ENCODE results near the gene SIGLEC11. TPM values are rescaled to one million over a fixed set of nuclear protein-coding genes. Genes with fewer than 3 reads are reported as not detected.

Gene SIGLEC11
- polyA plus RNA-seq, 1 of the 3 experiments (the other 2 are of a cell fraction): not detected

GRCh38 chr19:49908480-49909420 is 52.2 kb downstream of the SIGLEC11 start:
- no peak for DNase-seq
- H3K4me3 ChIP-seq (ENCODE audit: low read depth in 2 of 2, low read length in 1 of 2): no peak overlapping the region
- H2AFZ ChIP-seq (ENCODE audit: low read depth): no peak overlapping the region
- no peak overlapping the region for H3K9ac ChIP-seq
- peaks cover 11% of the 10 kb centered on the region; the same call in 1 of the 2 replicates for H3K79me2 ChIP-seq (ENCODE audit: insufficient read depth)
- POLR2A ChIA-PET: interaction anchor here (1.0 to 1.2 kb wide), 2 partner anchors 11 to 21 kb away, joined by 3 read pairs; partner anchors contain the start of genes ATF5 and NUP62
- peaks cover 4% of the 10 kb centered on the region; the same call in 1 of the 2 replicates for H4K20me1 ChIP-seq (ENCODE audit: insufficient read depth)
- no peaks in the 10 kb centered on the region for H3K4me1 ChIP-seq (ENCODE audit: control insufficient read depth in 1 of 2, insufficient read depth in 2 of 2, low read depth in 1 of 2, low read length in 1 of 2)
- H3F3A ChIP-seq (replicated peaks; ENCODE audit: insufficient read depth): peaks cover 4% of the 10 kb centered on the region
- H3K36me3 ChIP-seq (replicated peaks in 1 of 2; ENCODE audit: control insufficient read depth in 1 of 2, insufficient read depth in 2 of 2, low read length in 1 of 2): peaks cover 4 to 20% of the 10 kb centered on the region in 2 experiments
- no peak overlapping the region for H3K4me2 ChIP-seq
- no peak for TF ChIP-seq TCF12 (IDR thresholded peaks at IDR 0.05)
- no peak for TF ChIP-seq TAF1 (IDR thresholded peaks at IDR 0.05; ENCODE audit: borderline replicate concordance, low read depth, low read length)
- TF ChIP-seq PBX3 (IDR thresholded peaks at IDR 0.05): no peak
- no peak for TF ChIP-seq ELF1 (IDR thresholded peaks at IDR 0.05)
- no peak for TF ChIP-seq SIN3A (IDR thresholded peaks at IDR 0.05; ENCODE audit: borderline replicate concordance, low read depth, low read length)
- TF ChIP-seq NFIC (IDR thresholded peaks at IDR 0.05; ENCODE audit: borderline replicate concordance): no peak
- no peak for TF ChIP-seq TEAD4 (IDR thresholded peaks at IDR 0.05; ENCODE audit: borderline replicate concordance, insufficient read depth)
- no peak for TF ChIP-seq RCOR1 (IDR thresholded peaks at IDR 0.05; ENCODE audit: low read length)
- TF ChIP-seq, protein P1, sequence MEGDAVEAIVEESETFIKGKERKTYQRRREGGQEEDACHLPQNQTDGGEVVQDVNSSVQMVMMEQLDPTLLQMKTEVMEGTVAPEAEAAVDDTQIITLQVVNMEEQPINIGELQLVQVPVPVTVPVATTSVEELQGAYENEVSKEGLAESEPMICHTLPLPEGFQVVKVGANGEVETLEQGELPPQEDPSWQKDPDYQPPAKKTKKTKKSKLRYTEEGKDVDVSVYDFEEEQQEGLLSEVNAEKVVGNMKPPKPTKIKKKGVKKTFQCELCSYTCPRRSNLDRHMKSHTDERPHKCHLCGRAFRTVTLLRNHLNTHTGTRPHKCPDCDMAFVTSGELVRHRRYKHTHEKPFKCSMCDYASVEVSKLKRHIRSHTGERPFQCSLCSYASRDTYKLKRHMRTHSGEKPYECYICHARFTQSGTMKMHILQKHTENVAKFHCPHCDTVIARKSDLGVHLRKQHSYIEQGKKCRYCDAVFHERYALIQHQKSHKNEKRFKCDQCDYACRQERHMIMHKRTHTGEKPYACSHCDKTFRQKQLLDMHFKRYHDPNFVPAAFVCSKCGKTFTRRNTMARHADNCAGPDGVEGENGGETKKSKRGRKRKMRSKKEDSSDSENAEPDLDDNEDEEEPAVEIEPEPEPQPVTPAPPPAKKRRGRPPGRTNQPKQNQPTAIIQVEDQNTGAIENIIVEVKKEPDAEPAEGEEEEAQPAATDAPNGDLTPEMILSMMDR (IDR thresholded peaks at IDR 0.05): no peak
- TF ChIP-seq RXRA (IDR thresholded peaks at IDR 0.05; ENCODE audit: borderline replicate concordance, low read depth): no peak
- TF ChIP-seq RFX5 (IDR thresholded peaks at IDR 0.05; ENCODE audit: low read length): no peak
- no peak for TF ChIP-seq POLR2AphosphoS5 (IDR thresholded peaks at IDR 0.05; ENCODE audit: low read depth, low read length)
- no peak for TF ChIP-seq YY1 (IDR thresholded peaks at IDR 0.05; ENCODE audit: low read depth)
- TF ChIP-seq FOSL2 (IDR thresholded peaks at IDR 0.05; ENCODE audit: borderline replicate concordance, low read depth): no peak
- TF ChIP-seq EZH2phosphoT487 (IDR thresholded peaks at IDR 0.05; ENCODE audit: borderline replicate concordance, low read depth): no peak
- no peak for TF ChIP-seq RAD21 (IDR thresholded peaks at IDR 0.05; ENCODE audit: low read length)
- no peaks in the 10 kb centered on the region for H3K27me3 ChIP-seq (ENCODE audit: insufficient read depth)
- CTCF ChIA-PET: interaction anchor here (0.8 kb wide), 1 partner anchor 18 kb away, joined by 3 read pairs; no protein-coding TSS in a partner anchor
- no peak overlapping the region for H3K27ac ChIP-seq (ENCODE audit: low read depth in 2 of 2, low read length in 1 of 2)
- 96% methylated on average over 35 of the region's 37 CpGs for WGBS (ENCODE audit: low lambda C conversion rate)
- H3K9me3 ChIP-seq: no peaks in the 10 kb centered on the region
- no peaks in the 10 kb centered on the region for H3K9me2 ChIP-seq

Measured in SK-N-SH (cell line).